Measurements from ENCODE around the gene CRB1.
"Not testable (repeated sequence)": the region's sequence is repeated elsewhere in the genome, so short reads cannot be mapped to it uniquely, and the experiment has no call there.

The CRB1 gene

GRCh38 chr1:197399755-197400521 is 131.9 kb downstream of the CRB1 start:
- DNase-seq (ENCODE audit: low read depth, low spot score): no peak

DNA sequence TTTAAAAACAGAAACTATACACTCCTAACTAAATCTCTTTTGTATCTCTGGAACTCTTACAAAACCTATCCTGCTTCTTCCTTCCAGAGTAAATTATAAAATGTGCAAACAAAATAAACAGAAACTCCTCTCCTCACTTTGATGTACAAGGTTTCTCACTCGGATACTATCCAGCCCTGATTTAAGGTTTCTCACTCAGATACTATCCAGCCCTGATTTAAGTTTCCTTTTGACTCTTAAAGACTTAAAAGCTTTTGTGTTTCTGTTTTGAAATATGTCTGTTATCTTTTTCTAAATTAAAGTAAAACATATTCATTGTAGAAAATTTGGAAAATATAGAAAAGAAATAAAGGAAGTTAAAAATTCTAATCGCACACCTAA is 132.5 kb downstream of the CRB1 start:
- no peak for DNase-seq (ENCODE audit: low read depth, low spot score)

DNA sequence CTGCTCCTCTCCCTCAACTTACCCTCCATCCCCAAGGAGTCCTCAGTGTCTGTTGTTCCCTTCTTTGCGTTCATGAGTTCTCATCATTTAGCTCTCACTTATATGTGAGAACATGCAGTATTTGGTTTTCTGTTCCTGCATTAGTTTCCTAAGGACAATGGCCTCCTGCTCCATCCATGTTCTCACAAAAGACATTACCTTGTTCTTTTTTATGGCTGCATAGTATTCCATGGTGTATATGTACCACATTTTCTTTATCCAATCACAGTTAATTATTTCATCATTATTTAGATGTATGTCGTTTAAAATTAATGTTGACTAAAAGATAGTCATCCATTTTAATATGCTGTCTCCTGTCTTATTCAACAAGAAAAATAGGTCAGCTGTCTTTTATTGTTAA is 134.1 kb downstream of the CRB1 start:
- no peak for DNase-seq (ENCODE audit: low read depth, low spot score)

- not testable (repeated sequence) for DNase-seq (ENCODE audit: low read depth, low spot score)
Observed at GRCh38 chr1:197404774-197405173, 136.7 kb downstream of the CRB1 start.

- DNase-seq (ENCODE audit: low read depth, low spot score): not testable (repeated sequence)
Observed at GRCh38 chr1:197405614-197406013, 137.6 kb downstream of the CRB1 start.

GRCh38 chr1:197413564-197413963 is 145.5 kb downstream of the CRB1 start:
- no peak for DNase-seq (ENCODE audit: low read depth, low spot score)

DNA sequence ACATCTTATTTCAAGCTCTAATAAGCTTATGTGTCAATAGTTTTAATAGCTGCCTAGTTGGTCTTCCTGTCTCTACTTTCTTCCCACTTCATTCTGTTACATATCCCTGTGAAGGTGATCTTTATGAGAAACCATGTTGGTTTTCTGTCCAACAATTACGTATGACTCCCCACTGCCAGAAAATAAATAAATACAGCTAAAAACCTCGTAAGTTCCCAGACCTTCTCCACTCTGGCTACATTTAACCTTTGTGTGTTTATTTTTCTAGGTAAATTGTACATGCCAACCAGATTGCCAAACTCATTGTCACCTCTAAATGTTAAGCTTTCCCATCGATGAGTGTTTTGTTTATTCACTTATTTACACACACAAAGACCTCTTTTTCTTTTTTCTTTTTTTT is 147.2 kb downstream of the CRB1 start:
- DNase-seq (ENCODE audit: low read depth, low spot score): no peak

- no peak for DNase-seq (ENCODE audit: low read depth, low spot score)
Observed at GRCh38 chr1:197418693-197419092, 150.6 kb downstream of the CRB1 start.

DNA sequence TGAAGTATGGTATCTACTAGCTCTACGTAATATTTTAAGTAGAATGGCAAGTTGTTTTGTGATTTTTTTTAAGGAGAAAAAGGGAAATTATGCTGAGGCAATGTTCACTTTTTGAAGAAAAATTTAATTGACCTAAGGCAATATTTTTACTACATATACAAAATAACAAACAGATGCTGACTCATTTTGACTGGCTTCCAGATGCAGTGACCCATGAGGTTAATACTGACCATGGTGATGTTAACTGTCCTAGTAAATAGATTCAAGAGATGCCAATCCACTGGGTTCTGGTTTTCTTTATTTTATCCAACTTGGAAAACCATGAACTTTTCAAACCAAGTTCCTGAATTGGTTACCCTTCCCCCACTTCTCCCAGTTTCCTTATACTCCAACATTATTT is 154.9 kb downstream of the CRB1 start:
- DNase-seq (ENCODE audit: low read depth, low spot score): no peak

- DNase-seq (ENCODE audit: low read depth, low spot score): no peak
Observed at GRCh38 chr1:197424380-197424779, 156.3 kb downstream of the CRB1 start.

GRCh38 chr1:197429372-197429771 is 161.3 kb downstream of the CRB1 start:
- no peak for DNase-seq (ENCODE audit: low read depth, low spot score)

- DNase-seq (ENCODE audit: low read depth, low spot score): no peak
Observed at GRCh38 chr1:197435224-197435623, 167.2 kb downstream of the CRB1 start.

GRCh38 chr1:197437601-197438000 is 169.5 kb downstream of the CRB1 start:
- DNase-seq (ENCODE audit: low read depth, low spot score): no peak

DNA sequence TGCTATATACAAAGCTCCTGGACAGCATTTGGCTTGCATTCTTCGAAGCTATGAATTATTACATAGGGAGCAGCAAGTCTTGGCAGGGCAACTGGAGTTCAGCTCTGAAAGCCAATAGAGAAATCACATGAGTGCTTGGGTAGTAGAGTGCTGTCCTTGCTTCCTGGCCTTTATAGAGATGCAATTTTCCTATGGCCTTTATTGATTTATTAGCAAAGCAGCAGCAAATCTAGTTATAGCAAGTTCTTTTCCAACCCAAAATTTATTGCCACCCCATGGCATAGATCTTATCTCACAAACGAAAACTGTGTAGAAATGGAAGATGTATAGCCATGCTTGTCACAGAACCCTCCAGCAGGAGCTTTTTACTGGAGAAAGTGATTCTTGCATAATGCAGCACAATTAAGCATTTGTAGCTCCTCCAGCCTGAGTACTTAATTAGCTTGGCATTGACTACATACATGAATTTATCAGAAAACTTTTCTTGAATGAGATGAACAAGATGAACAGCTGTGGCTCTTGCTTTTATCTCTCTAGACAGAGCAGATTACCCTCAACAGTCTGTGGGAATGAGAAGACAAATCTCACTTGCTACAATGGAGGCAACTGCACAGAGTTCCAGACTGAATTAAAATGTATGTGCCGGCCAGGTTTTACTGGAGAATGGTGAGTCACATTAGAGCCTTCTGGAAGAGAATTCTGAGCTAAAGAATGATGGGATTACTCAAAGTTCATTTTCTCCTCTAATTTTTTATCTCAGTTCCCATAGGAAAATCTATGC is 170.1 kb downstream of the CRB1 start:
- no peak for DNase-seq (ENCODE audit: low read depth, low spot score)

DNA sequence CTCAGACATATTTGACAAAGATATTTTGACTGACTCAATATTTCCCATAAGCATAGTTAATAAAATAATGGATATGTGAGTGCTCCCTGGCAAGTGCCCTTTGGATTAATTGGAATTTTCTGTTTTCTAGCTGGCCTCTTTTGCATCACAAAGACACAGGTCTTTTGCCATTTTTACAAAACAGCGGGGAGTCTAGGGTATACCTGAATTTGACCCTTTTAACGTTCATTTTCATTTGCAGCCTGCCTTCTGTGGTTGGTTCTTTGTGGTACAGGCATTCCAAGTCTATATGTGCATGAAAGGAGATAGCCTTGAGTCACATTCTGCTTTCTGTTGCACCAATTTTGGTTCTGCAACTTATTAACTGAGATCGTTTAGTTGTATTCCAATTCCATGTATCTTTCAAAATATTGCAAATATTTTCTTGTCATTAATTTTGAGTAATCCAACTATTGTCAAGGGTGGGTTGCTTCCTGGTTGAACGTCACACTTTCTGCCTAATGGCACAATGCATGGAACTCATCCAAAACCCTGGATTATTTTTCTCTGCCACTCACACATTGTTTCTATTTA is 171.7 kb downstream of the CRB1 start:
- no peak for DNase-seq (ENCODE audit: low read depth, low spot score)

- no peak for DNase-seq (ENCODE audit: low read depth, low spot score)
Observed at GRCh38 chr1:197440715-197441114, 172.7 kb downstream of the CRB1 start.

DNA sequence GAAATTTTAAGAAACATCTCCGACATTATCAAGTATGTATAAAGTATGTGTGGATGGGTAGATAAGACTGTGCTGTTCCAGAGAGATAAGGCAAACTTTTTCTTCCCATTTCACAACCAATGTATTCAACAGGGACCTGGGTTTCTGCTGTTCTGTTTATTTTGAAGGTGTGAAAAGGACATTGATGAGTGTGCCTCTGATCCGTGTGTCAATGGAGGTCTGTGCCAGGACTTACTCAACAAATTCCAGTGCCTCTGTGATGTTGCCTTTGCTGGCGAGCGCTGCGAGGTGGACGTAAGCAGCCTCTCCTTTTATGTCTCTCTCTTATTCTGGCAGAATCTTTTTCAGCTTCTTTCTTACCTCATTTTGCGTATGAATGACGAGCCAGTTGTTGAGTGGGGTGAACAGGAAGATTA is 174.0 kb downstream of the CRB1 start:
- DNase-seq (ENCODE audit: low read depth, low spot score): no peak

GRCh38 chr1:197444755-197445154 is 176.7 kb downstream of the CRB1 start:
- DNase-seq (ENCODE audit: low read depth, low spot score): no peak

GRCh38 chr1:197448121-197448779 is 180.2 kb downstream of the CRB1 start:
- no peak for DNase-seq (ENCODE audit: low read depth, low spot score)

DNA sequence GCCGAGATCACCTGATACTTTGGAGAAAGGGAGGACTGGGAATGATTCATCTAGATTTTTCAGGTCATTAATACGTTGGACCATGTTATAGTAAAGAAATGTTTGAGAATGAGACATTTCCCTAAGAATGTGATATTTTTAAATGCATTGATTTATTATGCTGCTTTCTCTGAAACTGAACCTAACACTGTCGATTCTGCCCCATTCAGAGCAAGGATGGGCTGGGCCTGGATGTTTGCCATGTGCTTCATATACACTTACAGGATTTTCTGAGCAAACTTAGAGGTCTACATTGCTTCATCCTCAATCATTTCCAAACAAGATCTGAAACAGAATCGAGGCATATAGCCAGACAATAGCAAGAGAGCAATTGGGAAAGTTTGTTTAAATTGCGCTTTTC is 183.3 kb downstream of the CRB1 start:
- DNase-seq (ENCODE audit: low read depth, low spot score): no peak

DNA sequence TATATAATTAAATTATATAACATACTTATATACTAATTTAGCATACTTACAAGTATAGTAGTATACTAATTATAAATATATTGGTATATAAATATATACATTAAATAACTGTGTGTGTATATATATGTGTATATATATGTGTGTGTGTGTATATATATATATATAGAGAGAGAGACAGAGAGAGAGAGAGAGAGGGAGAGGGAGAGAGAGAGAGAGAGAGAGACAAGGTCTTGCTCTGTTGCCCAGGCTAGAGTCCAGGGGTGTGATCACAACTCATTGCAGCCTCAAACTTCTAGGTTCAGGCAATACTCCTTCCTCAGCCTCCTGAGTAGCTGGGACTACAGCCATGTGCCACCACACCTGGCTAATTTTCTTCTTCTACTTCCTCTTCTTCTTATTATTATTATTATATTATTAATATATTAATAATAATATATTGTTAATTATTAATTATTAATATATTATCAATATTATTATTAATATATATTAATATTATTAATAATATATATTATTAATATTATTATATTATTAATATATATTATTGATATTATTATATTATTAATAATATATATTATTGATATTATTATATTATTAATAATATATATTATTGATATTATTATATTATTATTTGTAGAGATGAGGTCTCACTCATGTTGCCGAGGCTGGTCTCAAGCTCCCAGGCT is 185.5 kb downstream of the CRB1 start:
- no peak for DNase-seq (ENCODE audit: low read depth, low spot score)

DNA sequence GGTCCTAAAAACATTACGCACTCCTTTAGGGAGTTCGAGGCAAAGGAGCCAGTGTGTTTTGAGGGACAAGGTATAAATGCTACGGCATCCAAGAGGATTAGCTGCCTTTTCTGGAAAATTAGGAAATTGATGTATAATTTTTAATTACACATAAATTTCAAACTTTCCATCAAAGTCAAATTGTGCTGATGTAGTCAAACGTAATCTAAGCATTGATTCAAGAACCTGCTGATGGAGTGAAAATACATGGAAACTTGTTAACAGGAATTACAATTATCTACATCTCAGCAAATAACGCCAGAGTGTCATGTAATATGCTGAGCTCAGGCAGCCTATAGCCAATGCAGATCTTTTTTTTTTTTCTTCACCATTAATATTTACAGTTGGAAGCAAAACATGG is 194.5 kb downstream of the CRB1 start:
- DNase-seq (ENCODE audit: low read depth, low spot score): no peak
